OCI-LY1 (cell line): Measurements from ENCODE around the gene TSKS.

ENCODE experiments used
- H2AFZ ChIP-seq: fragments of 200-600 bp; sonication (generic), shearing (Covaris generic); 2 replicates; pipeline ENCODE4 v1.6.0; 2014; ENCODE audit warnings: antibody characterized with exemption, mild to moderate bottlenecking, low read length
- H3F3A ChIP-seq: fragments of 200-600 bp; sonication (generic), shearing (Covaris generic); 2 replicates; pipeline ENCODE4 v1.6.0; 2014; ENCODE audit warnings: mild to moderate bottlenecking, antibody characterized with exemption, low read length, moderate library complexity; ENCODE audit not compliant: insufficient read depth
- H3K27ac ChIP-seq: fragments of 200-600 bp; sonication (generic); 2 replicates; pipeline ENCODE4 v1.5.1; 2014; ENCODE audit warnings: low read length, mixed run types, mild to moderate bottlenecking, low read depth; ENCODE audit not compliant: poor library complexity, severe bottlenecking
- H3K27me3 ChIP-seq: fragments of 200-600 bp; sonication (generic); 2 replicates; pipeline ENCODE4 v1.6.0; 2014; ENCODE audit warnings: antibody characterized with exemption, mild to moderate bottlenecking, low read length, moderate library complexity; ENCODE audit not compliant: insufficient read depth
- H3K36me3 ChIP-seq: fragments of 200-600 bp; sonication (generic); 2 replicates; pipeline ENCODE4 v1.6.1; 2014; ENCODE audit warnings: mild to moderate bottlenecking, antibody characterized with exemption, low read length, moderate library complexity, mixed read lengths; ENCODE audit not compliant: insufficient read depth
- H3K4me1 ChIP-seq: fragments of 200-600 bp; sonication (generic); 2 replicates; pipeline ENCODE4 v1.5.1; 2014; ENCODE audit warnings: mild to moderate bottlenecking, low read length, moderate library complexity; ENCODE audit not compliant: insufficient read depth, severe bottlenecking
- H3K4me2 ChIP-seq: fragments of 200-600 bp; sonication (generic), shearing (Covaris generic); 2 replicates; pipeline ENCODE4 v1.6.1; 2014; ENCODE audit warnings: low read length
- H3K4me3 ChIP-seq: fragments of 200-600 bp; sonication (generic); 2 replicates; pipeline ENCODE4 v1.5.1; 2014; ENCODE audit warnings: low read length, low read depth, mild to moderate bottlenecking, mixed read lengths; ENCODE audit not compliant: poor library complexity, severe bottlenecking
- H3K79me2 ChIP-seq: fragments of 200-600 bp; shearing (Covaris generic); 2 replicates; pipeline ENCODE4 v1.6.1; 2016; ENCODE audit warnings: mixed run types, low read length, mixed read lengths; ENCODE audit not compliant: insufficient read depth
- H3K9ac ChIP-seq: fragments of 200-600 bp; sonication (generic), shearing (Covaris generic); 2 replicates; pipeline ENCODE4 v1.6.1; 2014; ENCODE audit warnings: mild to moderate bottlenecking, low read length, mixed read lengths
- H3K9me2 ChIP-seq: fragments of 200-600 bp; sonication (generic), shearing (Covaris generic); 2 replicates; pipeline ENCODE4 v1.6.1; 2014; ENCODE audit warnings: low read depth, mild to moderate bottlenecking, low read length, mixed read lengths
- H3K9me3 ChIP-seq: fragments of 200-600 bp; shearing (Covaris generic); 2 replicates; pipeline ENCODE4 v1.6.1; 2014; ENCODE audit warnings: low read length, mixed read lengths
- H4K20me1 ChIP-seq: fragments of 200-600 bp; sonication (generic), shearing (Covaris generic); 2 replicates; pipeline ENCODE4 v1.6.0; 2016; ENCODE audit warnings: mild to moderate bottlenecking, low read length; ENCODE audit not compliant: insufficient read depth
- CTCF ChIP-seq: fragments of 200-600 bp; sonication (generic), shearing (Covaris generic); IDR thresholded peaks from 2 replicates; pipeline ENCODE4 v1.5.1; 2017; ENCODE audit warnings: mild to moderate bottlenecking, antibody characterized with exemption, low read length, moderate library complexity, mixed read lengths
- EZH2 ChIP-seq: fragments of 200-600 bp; sonication (generic), shearing (Covaris generic); IDR thresholded peaks from 2 replicates; pipeline ENCODE4 v1.8.0; 2017; ENCODE audit warnings: borderline replicate concordance, mixed run types, mild to moderate bottlenecking, antibody characterized with exemption, low read length, moderate library complexity, mixed read lengths

TSKS gene

GRCh38 chr19:49795615-49796014, 32.5 kb upstream of the TSKS start:
- Histone ChIP-seq H3K79me2 (no peaks in the 10 kb centered on the region), H4K20me1 (no peaks in the 10 kb centered on the region), H3K36me3 (peaks cover 78% of the 10 kb centered on the region), H3K4me1 (no peaks in the 10 kb centered on the region), H2AFZ (no peak overlapping the region), H3K9me2 (no peaks in the 10 kb centered on the region), H3K4me2 (no peak overlapping the region), H3K9me3 (no peaks in the 10 kb centered on the region), H3K27ac (no peak overlapping the region), H3K9ac (no peak overlapping the region), H3K27me3 (no peaks in the 10 kb centered on the region), H3F3A (no peaks in the 10 kb centered on the region), H3K4me3 (no peak overlapping the region)
- TF ChIP-seq EZH2 (no peak), CTCF (no peak)

GRCh38 chr19:49793561-49793840, 30.4 kb upstream of the TSKS start:
- TF ChIP-seq EZH2: no peak
- Histone ChIP-seq H3F3A (no peaks in the 10 kb centered on the region), H3K9me3 (no peaks in the 10 kb centered on the region), H2AFZ (no peak overlapping the region), H3K27ac (no peak overlapping the region), H3K36me3 (peaks cover 77% of the 10 kb centered on the region), H3K4me2 (no peak overlapping the region), H3K27me3 (no peaks in the 10 kb centered on the region), H3K4me1 (no peaks in the 10 kb centered on the region), H3K79me2 (no peaks in the 10 kb centered on the region), H4K20me1 (no peaks in the 10 kb centered on the region), H3K9me2 (no peaks in the 10 kb centered on the region), H3K4me3 (no peak overlapping the region), H3K9ac (no peak overlapping the region)

GRCh38 chr19:49792829-49793560, 29.9 kb upstream of the TSKS start:
- Histone ChIP-seq H3K36me3 (peaks cover 80% of the 10 kb centered on the region), H4K20me1 (no peaks in the 10 kb centered on the region), H3K9ac (no peak overlapping the region), H3K79me2 (no peaks in the 10 kb centered on the region), H2AFZ (no peak overlapping the region), H3K9me2 (no peaks in the 10 kb centered on the region), H3K4me3 (no peak overlapping the region), H3K4me2 (no peak overlapping the region), H3K27ac (no peak overlapping the region), H3K27me3 (no peaks in the 10 kb centered on the region), H3K9me3 (no peaks in the 10 kb centered on the region), H3F3A (no peaks in the 10 kb centered on the region), H3K4me1 (no peaks in the 10 kb centered on the region)
- TF ChIP-seq EZH2 (no peak), CTCF (no peak)
